HG02970 (cell line): ENCODE measurements around the gene CAMK1D.
"Not testable (repeated sequence)": the region's sequence is repeated elsewhere in the genome, so short reads cannot be mapped to it uniquely, and the experiment has no call there.

Experiments used
- ATAC-seq: cut with Tn5 transposase; IDR thresholded peaks from one replicate; pipeline ENCODE4 v1.9.1; 2021; ENCODE audit warnings: mild to moderate bottlenecking, moderate library complexity, moderate number of reproducible peaks; ENCODE audit not compliant: unreplicated experiment, low FRiP score

The CAMK1D gene

DNA sequence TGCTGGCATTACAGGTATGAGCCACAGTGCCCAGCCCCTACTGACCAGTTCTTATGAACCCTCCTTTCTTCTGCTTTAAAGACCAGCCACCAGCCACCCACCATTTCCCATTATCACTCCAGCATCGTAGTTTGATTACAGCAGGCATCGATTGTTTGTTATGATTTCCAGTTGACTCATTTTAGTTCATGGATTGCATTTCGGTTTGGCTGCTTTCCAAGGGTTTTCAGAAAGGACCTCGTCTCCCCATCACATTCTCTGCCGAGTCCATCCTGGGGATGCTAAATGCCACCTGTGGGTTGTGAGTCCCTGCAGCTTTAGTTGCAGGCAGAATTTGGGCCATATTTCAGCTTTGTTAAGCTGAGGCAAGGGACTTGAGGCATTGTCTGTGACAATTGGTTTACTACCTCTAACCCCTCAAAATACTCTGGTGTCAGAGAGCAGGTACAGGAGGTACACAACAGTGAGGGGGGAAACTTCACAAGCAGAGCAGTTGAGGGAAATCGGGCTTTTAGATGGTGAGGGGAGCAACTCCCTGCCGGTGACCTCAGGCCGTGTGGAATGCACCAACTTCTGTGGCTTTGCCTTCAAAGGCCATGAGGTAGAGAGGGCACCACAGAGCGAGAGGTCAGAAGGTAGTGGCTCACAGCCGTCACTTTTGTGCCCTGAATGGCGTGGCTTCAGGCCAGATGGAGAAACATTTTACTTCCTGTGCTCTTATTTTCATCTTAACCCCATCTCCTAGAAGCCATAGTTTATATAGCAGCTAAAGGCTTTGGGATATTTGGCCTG lies 448.3 kb downstream of the CAMK1D start:
- no peak for ATAC-seq

DNA sequence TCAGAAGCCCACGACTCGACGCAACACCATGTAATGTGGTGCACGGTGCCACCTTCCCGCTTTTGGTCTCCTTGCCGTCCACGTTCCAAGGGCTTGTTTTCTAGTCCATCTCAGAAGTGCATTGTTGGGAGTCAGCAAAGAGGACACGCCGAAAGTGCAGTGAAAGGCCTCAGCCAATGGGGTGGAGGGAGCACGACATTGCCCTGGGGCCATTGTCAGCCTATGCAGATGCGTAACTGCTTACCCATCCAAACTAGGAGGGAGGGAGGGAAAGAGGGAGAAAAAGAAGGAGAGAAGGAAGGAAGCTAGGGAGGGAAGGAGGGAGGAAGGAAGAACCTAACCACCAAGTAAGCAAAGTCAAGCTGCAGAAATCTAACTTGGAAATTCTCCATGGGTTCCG lies 449.8 kb downstream of the CAMK1D start:
- ATAC-seq = no peak

GRCh38 chr10:12799714-12800113 lies 450.4 kb downstream of the CAMK1D start:
- no peak for ATAC-seq

- no peak for ATAC-seq
Observed at GRCh38 chr10:12800302-12800701, 451.0 kb downstream of the CAMK1D start.

DNA sequence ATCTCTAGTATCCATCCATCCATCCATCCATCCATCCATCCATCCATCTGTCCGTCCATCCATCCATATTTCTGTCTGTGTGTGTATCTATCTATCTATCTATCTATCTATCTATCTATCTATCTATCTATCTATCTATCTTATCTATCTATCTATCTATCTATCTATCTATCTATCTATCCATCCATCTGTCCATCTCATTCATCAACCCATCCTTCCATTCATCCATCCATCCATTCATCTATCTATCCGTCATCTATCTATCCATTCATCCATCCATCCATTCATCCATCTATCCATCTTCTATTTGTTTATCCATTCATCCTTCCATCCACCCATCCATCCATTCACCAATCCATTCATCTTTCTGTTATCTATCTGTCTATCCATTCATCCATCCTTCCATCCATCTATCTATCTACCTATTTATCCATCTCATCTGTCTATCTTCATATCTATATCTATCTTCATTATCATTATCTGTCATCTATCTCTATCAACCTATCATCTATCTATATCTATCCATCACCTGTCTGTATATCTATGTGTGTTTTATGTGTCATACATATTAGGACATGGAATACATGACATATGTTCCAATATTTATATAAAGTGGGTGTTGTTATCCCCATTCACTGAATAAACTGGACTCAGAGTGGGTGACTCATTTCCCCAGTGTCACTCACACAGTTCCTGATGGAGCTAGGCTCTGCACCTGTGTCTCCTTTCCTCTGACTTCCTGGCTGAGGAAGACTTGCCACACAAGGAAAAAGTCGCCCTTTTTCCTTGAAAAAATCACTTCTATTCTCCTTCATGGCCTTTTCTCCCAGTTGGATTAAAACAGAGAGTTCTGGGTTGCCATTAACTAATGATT lies 452.1 kb downstream of the CAMK1D start:
- ATAC-seq = no peak

- ATAC-seq = no peak
Observed at GRCh38 chr10:12803776-12804175, 454.4 kb downstream of the CAMK1D start.

GRCh38 chr10:12806228-12807095 lies 457.1 kb downstream of the CAMK1D start:
- ATAC-seq = no peak

DNA sequence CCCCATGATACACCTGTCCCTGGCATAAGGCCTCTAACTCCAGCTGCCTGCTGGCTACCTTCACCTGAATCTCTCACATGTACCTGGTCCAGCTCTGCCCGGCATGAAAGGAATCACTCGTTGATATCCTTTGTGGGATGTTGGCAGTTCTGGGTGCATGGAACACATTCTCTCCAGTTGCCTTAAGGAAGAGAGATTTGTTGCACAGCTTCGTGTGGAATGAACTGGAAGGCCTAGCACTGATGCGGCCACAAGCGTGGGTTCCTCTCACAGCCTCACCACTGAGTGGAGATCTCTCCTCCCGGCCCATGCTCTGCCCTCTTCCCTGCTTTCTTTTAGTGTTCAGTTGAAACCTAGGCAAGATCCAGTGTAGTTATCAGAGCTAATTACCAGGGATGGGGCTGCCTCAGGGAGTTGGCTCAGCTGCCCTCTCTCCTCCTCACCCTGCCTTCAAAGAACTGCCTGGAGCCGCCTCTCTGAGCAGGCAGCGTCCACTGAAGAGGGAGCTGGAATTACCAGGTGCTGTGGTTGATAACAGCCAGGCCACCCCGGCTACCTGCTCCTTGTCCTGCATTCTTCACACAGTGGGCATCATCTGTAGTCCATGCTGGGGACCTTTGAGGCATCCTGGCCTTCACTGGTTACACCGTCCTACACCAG lies 457.9 kb downstream of the CAMK1D start:
- no peak for ATAC-seq

DNA sequence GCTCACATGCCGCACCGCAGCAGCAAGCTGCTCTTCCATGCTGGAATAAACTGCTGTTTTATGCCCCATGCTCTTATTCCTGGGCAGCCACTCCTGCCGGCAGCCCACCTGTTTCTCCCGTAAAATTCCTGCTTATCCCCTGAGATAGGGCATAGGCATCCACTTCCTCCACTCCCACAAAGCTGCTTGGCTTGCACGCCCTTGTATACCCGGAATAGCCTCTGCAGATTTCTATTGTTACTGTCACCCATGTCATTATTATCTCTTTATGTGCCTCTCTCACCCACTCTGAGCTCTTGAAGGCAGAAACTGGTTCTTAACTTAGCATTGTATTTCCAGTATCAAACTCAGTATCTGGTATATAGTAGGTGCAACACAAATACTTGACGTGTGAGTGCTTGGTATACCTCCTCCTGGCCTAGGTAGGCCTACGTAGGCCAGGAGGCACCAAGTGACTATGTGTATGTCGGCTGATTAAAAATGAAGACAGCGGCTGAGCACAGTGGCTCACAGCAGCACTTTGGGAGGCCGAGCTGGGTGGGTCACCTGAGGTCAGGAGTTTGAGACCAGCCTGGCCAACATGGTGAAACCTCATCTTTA lies 458.8 kb downstream of the CAMK1D start:
- no peak for ATAC-seq

GRCh38 chr10:12810046-12810445 lies 460.7 kb downstream of the CAMK1D start:
- ATAC-seq = not testable (repeated sequence)

- no peak for ATAC-seq
Observed at GRCh38 chr10:12811826-12812225, 462.5 kb downstream of the CAMK1D start.

DNA sequence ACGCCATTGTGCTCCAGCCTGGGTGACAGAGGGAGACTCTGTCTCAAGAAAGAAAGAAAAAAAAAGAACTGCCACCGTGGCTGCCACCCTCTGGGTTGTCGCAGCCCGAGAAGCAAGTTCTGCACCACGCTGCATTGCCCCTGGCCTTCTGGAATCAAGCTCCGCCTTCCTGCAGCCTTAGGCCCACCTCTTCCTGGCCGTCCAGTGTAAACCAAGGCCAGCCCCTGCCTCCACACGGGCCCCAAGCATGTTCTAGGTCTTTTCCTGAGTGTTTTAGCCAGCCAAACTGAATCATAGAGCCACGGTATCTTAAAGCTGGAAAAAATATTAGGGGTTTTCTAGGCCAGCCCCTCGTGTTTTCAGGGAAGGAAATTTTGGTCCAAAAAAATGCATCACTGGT lies 463.2 kb downstream of the CAMK1D start:
- no peak for ATAC-seq

DNA sequence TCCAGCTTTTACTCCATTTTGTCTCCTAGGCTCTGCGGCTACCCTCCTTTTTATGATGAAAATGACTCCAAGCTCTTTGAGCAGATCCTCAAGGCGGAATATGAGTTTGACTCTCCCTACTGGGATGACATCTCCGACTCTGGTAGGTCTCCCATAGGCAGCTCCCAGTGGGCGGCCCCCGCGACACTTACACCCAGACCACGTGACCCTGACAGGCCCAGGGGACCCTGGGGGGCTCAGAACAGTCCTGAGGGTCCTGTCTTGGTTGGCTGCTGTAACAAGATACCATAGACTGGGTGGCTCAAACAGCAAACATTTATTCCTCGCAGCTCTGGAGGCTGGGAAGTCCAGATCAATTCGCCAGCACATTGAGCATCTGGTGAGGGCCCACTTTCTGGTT lies 464.8 kb downstream of the CAMK1D start:
- no peak for ATAC-seq

- ATAC-seq = no peak
Observed at GRCh38 chr10:12819071-12819470, 469.7 kb downstream of the CAMK1D start.

- ATAC-seq = no peak
Observed at GRCh38 chr10:12819656-12820055, 470.3 kb downstream of the CAMK1D start.

DNA sequence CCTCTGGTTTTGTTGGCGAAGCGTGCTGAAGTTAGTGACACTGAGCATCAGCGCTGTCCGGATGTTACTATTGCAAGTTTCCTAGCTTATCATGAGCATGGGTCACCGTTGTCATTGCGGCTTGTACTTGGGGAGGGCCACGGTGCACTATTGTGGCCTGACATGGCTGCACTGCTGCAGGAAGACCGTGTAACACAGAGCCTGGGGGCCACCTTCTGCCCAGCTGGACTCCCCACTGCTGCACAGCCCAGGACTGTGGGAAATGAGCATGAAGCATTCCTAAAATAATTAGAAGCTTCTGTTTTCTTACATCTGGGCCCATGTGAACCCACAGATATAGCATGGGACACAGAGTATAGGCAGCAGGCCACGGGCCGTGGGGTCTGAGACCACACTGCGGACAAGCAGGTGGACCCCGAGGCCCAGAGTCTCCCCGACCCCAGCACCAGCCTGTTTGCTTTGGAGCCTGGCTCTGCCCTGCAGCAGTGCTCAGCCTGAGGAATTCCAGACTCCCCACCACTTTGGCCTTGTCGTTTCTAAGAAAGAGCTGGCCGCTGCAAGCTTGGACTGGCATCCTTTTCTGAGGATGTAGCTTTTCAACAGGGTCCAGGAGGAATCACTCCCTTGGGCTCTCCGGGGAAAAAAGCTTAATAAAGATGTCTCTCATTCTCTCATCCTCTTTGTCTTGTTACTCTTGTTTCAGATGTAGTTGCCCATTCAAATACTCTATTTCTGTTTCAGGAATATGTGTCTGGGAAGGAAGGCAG lies 473.0 kb downstream of the CAMK1D start:
- no peak for ATAC-seq

DNA sequence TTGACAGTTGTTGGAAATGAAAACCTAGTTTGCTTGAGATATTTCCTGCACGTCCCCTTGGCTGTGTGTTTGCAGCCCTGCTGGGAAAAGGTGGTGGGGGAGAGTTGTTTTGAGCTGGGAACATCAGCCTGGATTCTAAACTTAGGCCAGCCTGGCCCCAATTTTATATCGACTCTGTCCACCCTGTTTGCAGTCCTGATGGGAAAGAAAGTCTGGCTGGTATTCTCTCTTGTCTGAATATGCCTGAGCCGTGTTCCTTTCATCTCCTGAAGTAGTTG lies 473.5 kb downstream of the CAMK1D start:
- no peak for ATAC-seq

- ATAC-seq = no peak
Observed at GRCh38 chr10:12823328-12823727, 474.0 kb downstream of the CAMK1D start.

DNA sequence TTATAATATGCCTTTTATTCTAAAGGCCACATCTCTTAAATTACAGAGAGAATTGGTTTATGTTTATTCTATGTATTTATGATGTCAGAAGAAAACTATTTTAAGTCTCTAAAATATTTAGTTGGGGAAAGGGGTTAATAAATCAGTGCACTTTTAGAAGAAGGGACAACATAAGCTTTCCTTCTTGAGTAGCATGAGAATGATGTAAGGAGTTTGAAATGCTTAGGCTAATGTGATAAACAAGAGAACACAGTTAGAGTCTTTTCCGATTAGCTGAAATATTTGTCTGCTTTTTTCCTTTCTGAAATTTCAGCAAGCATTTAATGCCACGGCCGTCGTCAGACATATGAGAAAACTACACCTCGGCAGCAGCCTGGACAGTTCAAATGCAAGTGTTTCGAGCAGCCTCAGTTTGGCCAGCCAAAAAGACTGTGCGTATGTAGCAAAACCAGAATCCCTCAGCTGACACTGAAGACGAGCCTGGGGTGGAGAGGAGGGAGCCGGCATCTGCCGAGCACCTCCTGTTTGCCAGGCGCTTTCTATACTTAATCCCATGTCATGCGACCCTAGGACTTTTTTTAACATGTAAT lies 476.0 kb downstream of the CAMK1D start:
- ATAC-seq = no peak
